Endometrial microvascular endothelial cells (primary cell): ENCODE measurements around the gene ENTPD3. TPM values are rescaled to one million over a fixed set of nuclear protein-coding genes. Genes with fewer than 3 reads are reported as not detected.

Source experiments
- in situ Hi-C: cut with HindIII; loops from 2 replicates; pipeline ENCODE4 v1.10.0; 2017; ENCODE audit warnings: low sequenced_read_pairs, low pct_unique_long_range_greater_than_20kb; ENCODE audit errors: inconsistent ontology term
- total RNA-seq: library from RNA; depleted of rRNA; stranded (reverse); fragments of >200 nt; gene quantifications from one replicate; pipeline ENCODE4 v1.2.3, GENCODE V29; 2015; ENCODE audit errors: inconsistent ontology term

Gene ENTPD3, protein sequence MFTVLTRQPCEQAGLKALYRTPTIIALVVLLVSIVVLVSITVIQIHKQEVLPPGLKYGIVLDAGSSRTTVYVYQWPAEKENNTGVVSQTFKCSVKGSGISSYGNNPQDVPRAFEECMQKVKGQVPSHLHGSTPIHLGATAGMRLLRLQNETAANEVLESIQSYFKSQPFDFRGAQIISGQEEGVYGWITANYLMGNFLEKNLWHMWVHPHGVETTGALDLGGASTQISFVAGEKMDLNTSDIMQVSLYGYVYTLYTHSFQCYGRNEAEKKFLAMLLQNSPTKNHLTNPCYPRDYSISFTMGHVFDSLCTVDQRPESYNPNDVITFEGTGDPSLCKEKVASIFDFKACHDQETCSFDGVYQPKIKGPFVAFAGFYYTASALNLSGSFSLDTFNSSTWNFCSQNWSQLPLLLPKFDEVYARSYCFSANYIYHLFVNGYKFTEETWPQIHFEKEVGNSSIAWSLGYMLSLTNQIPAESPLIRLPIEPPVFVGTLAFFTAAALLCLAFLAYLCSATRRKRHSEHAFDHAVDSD
- total RNA-seq = not detected

DNA sequence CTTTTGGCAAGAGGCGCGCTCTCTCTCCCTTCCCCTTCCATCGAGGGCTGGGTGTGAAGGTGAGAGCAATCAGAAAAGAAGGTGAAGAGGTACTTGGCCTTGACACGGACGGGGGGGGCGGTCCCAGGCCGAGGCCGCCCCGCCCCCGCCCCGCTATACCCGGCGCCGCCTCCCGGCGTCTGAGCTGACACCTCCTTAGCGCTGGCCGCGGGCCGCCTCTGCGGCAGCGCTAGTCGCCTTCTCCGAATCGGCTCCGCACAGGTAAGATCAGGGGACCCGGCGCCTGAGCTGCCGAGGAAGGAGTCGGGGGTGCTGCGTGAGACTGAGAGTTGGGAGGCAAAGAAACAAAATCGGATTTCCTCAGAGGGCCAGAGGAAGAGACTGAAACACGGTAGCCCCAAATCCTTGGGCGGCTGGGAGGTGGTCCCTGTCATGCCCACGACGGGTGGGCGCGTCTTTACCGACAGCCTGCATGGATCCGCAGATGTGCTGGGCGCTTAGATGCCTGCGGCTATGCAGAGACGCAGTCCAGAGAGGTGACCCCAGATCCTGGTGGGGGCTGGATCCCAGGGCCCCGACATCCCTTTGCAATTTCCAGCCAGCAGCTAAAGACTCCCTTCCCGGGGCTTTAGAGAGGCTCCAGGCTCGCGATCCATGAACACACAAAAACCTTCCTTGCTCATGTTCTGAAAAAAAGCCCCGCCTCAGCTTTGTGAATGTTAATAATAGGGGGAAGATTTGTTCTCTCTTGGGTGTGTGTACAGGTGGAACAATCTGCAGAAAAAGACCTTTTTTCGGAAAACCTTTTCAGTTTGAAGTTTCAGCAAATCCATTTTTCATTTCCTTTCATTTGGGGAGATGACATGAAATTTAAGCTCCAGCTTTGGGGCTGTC is at the start of gene ENTPD3:
TSS of gene ENTPD3 (plus strand) at position 184 of the 894 bp plus-strand sequence. CDS start 874 bp downstream, outside the sequence.
- in situ Hi-C loops = no loop called here

DNA sequence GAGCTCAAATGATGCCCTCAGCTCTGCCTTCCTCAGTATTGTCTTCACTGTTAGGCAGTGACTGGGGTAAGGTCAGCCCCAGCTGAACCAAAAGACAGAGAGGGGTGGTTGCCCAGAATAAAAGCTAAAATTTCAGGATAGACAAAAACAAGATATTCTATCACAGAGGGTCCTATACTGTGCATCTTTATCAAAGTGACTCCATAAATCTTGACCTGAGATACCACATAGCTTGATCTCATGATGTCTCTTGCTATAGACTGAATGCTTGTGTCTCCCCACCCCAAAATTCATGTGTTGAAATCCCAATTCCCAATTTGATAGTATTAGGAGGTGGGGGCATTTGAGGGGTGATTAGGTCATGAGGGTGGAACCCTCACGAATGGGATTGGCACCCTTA is 47.1 kb upstream of the ENTPD3 start:
- in situ Hi-C loops = no loop called here

DNA sequence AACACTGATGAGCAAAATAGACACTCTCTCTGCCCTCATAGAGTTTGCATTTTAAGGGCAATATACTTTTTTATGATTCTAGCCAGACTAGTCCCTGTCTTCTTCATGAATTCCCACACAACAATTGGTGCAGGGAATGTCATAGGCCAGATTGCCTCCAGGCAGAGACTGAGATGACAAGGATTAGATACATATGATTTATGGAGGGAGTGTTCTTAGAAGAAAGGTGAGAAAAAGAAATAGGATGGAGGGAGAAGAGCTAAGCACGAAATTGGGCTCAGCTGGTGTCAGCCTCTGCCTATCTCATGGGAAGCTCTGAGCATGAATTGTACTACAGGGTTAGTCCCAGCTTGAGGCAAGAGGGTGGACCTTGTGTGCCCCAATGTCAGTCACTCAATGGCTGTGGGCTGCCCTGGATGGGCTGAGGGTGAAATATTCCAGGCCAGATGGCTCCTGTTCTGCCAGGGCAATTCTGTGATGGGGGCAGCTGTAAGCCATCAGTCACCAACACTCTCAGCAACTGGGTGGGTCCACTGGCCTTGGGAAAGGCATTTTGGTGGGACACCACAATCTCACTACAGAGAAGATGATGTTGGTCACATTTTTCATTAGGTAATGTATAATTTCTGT is 46.3 kb upstream of the ENTPD3 start:
- in situ Hi-C loops = no loop called here

DNA sequence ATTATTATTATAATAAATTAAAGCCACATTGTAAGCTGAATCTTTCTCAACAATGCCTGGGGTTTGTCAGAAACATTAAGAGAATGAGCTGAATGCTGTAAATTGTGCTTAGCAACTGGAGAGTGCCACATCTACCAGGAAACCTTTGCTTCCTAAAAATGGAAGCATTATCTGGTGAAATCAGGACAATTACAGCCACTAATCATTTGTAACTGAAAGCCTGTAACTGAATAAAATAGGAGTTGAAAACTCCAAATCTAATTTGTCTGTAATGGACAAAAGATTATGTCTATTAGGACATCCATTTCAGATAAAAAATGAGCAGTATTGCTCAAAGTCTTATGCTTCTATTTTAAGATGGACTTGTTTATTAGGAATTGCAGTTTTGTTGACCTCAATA is 45.3 kb upstream of the ENTPD3 start:
- in situ Hi-C loops = no loop called here

DNA sequence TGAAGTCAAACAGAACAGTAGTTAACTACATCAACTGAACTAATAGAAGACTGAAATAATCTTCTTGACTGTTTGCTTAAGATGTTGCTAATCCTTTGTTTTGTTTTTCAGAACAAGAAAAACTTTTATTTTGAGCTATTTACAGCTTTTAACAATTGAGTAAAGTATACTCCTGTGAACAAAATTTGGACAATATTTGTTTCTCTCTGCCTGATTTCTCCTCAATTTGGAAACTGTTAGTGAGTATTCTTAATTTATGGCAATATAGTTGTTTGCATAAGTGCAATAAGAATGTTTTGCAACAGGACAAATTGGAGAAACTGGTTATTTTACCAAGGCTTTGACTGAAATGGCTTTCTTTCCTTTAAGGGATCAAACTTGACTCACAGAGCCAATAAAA is 36.5 kb upstream of the ENTPD3 start:
- in situ Hi-C loops = no loop called here

DNA sequence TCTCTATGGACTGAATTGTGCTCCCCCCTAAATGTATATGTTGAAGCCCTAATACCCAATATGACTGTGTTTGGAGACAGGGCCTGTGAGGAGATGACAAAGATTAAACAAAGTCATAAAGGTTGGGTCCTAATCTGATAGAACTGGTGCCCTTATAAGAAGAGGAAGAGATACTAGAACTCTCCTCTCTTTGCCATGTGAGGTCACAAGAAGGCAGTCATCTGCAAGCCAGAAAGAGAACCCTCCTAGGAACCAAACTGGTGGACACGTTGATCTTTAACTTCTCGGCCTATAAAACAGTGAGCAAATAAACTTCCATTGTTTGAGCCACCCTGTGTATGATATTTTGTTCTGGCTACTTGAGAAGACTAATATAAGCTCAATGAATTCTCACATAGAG is 31.6 kb upstream of the ENTPD3 start:
- in situ Hi-C loops = no loop called here

DNA sequence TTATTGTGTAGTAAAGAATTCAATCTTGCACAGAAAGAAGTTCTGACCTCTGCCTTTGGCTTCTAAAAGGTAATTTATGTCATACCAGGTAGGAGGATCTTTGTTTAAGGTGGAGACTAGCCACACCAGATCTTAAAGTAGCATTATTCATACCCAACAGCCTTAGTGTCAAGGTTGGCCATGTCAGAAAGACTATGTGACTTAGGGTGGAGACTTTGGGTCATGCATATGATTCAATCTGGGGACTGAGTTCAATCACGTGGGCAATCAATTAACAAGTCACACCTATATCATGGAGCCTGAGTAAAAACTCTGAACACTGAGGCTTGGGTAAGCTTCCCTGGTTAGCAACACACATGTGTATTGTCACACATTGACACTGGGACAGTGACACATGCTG is 28.5 kb upstream of the ENTPD3 start:
- in situ Hi-C loops = no loop called here

DNA sequence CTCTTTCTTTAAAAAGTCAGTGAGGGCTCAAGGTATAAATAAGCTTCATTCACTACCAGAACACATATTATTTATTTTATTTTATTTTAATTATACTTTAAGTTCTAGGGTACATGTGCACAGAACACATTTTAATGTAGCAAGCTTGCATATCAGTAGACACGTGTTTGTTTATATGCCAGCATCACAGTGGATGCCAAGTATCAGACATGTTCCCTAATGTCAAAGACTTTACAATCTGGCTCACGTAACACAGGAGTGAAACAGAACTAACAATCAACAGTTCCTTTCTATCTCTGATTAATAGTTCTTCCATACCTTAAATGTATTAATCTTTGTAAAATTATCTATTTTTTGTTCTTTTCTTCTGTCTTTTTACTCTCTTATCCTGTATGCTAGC is 23.3 kb upstream of the ENTPD3 start:
- in situ Hi-C loops = no loop called here

DNA sequence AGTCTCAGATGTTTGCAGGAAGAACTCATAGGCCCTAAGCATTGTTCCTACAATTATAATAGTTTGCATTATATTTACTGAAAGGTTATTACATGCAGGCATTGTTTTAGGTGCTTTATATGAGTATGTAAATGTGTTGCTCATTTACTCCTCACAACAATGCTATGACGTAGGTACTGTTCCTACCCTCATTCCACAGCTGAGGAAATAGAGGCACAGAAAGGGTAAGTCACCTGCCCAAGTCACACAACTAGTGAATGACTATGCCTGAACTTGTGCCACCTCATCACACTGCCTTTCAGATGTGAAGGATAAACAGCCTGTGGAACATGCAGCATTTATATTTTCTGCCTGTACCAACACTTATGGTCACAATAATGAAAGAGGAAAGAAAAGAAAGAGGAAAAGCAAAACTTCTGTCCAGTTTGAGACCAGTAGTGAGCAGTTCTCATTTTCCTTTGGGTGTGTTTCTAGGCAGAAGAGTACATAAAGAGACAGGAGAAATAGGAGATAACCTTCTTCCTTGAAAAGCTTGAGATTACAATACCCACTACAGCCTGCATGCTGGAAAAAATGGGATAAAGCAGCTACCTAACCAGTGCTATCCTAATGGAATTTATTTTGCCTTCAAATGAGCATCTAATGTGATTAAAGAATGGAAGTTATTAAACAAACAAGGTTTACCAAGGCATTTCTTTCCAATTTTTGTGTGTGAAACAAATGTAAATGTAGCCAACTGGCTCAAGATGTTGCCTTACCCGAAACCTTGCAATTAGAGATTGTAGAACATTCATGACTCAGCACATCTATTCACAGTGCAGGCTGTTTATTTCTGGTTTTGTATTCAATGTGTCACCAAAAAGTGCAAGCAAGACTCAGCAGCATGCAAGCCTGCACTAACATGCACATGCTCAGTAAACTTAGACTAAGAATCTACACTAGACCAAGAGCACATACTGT is 20.5 kb upstream of the ENTPD3 start:
- in situ Hi-C loops = no loop called here

DNA sequence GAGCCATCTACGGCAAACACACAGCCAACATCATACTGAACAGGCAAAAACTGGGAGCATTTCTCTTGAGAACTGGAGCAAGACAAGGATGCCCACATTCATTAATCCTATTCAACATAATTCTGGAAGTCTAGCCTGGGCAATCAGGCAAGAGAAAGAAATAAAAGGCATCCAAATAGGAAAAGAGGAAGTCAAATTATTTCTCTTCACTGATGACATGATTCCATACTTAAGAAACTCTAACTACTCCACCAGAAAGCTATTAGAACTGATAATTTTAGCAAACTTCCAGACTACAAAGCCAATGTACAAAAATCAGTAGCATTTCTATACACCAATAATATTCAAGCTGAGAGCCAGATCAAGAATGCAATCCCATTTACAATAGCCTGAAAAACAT is 17.3 kb upstream of the ENTPD3 start:
- in situ Hi-C loops = no loop called here

DNA sequence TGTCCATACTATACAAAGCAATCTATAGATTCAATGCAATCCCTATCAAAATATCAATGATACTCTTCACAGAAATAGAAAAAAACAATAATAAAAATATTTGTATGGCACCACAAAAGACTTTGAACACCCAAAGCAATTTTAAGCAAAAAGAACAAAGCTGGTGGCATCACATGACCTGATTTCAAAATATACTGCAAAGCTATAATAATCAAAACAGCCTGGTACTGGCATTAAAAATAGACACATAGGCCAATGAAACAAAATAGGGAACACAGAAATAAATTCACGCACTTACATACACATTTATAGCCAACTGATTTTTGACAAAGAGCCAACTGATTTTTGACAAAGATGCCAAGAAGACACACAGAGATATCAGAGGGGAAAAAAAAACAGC is 9.2 kb upstream of the ENTPD3 start:
- in situ Hi-C loops = no loop called here

DNA sequence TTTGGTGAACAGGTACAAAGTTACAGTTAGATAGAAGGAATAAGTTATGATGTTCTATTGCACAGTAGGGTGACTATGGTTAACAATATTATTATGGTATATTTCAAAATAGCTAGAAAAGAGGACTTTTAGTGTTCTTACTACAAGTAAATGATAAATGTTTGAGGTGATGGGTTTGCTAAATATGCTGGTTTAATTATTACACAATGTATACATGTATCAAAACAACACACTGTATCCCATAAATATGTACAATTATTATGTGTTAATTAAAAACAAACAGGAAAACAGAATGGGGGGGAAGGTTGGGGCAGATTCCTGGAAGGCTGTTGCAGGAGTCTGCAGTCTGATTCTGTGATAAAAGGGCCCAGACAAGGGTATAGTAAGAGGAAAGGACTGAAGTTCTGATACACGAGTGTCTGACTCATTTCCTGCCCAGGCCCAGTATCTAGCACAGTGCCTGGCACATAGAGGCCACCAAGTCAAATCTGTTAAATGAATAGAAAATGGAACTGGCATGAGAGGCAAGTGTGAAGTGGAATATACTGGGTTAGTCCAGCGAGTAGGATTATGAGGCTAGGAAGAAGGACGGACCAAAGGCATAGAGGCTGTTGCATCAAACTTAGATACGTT is 7.2 kb upstream of the ENTPD3 start:
- in situ Hi-C loops = no loop called here

DNA sequence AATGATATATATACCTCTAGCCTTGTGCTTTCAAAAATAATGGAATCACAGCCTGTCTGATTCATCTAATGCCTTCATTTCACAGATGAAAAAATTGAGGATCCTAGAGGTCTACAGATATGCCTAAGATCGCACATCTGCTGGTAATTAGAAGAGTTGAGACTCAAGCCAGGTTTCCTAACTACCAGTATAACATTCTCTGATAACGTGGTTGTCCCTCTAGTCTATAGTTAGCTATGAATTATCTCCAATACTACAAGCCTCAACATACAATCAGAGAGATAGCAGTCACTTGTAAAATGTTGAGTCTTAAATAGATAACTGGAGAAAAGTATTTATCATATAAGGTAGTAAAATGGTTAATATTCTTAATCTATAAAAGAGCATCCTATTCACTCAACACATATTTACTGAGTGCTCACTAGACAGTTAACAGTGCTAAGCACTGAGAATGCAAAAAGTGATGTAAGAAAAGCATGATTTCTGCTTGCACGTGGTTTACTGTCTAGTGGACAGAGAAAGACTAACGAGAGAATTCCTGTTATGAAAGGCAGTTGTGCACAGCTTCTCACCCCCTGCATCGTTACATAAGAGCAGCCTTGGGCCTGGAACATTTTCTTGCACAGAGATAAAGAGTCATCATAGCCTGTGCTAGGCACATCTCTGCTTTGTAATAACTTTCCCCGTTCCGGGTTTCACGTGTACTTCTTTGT is 4.9 kb upstream of the ENTPD3 start:
- in situ Hi-C loops = no loop called here

DNA sequence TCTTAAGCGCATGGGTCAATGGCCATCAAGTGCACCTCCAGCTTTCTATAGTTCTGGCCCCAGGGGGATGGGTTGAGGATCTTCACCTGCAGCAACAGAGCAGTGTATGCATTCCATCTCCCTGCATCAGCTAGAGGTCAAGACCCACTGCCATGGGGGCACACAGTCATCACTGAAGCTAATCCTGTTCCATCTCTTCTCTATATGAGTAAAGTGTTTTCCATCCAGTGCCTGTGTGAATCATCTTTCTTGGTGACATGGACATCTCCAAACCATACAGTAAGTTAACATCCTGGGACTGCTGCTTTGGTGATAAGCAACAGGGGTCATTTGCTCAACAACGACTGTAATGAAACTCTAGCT is 4.4 kb upstream of the ENTPD3 start:
- in situ Hi-C loops = no loop called here

DNA sequence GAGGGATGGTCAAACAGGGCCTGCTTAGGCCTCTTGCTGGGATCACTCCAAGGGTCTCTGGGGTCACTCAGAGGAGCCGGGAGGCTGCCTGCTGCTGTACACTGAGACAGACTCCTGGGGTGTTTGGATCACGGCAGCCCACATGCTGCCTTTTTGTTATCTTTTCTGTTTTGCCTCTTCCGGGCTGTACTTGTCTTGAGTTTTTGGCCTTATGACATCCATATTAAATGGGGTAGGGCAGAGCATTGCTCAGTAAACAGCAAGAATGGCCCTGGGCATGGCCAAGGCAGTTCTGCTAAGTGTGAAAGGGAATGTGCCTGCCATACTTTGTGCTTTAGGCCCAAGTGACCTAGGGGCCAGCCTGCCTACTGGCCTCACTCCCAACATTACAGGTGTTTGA is 771 bp upstream of the ENTPD3 start:
- in situ Hi-C loops = no loop called here

DNA sequence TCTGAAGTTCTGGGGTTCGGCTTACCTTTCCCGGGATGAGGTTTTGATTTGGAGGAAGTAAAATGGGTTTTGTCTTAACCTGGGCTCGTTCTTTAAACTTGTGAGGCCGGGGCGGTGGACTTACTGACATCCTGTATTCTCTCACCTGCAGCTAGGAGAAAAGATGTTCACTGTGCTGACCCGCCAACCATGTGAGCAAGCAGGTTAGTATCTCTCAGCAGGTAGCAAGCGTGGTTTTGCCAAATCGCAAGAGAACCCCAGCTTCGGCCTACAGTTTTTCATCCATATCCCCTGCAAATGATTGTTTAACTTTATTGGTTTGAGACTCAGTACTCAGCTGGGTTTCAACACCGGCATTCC is 891 bp downstream of the ENTPD3 start:
- in situ Hi-C loops = no loop called here

DNA sequence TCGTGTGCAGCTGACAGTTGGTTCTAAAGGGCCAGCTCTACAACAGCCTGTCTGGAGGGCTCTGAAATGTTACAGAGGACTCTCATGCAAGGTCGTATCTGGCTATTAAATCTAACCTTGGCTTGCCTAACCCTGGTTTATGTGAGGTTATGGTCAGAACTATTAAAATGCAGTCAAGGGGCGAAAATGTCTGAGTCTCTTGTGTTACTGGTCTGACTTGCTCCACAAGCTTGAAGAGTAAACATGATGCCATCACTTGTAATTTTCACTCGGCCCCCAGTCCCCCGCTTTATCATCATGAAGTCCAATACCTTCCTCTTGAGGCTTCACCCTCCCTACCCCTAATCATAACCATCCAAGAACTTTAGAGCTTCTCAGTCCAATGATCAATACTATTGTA is 9.4 kb downstream of the ENTPD3 start:
- in situ Hi-C loops = no loop called here
